Neural cell (in vitro differentiated cells): ENCODE data around the gene SHISA9. TPM values are rescaled to one million over a fixed set of nuclear protein-coding genes. Genes with fewer than 3 reads are reported as not detected.

Source experiments
- H2AFZ ChIP-seq: fragments of 200-600, 300-800 bp; sonication (generic), shearing (Covaris generic); 2 replicates; pipeline ENCODE4 v1.6.0; 2014; ENCODE audit warnings: low read depth, mild to moderate bottlenecking, antibody characterized with exemption, low read length, moderate library complexity
- H3F3A ChIP-seq: fragments of 200-600 bp; shearing (Covaris generic); 2 replicates; pipeline ENCODE4 v1.6.1; 2016; ENCODE audit warnings: mild to moderate bottlenecking, moderate library complexity, mixed read lengths, antibody characterized with exemption, low read length; ENCODE audit not compliant: insufficient read depth, poor library complexity, severe bottlenecking
- H3K27ac ChIP-seq: fragments of 200-600, 300-800 bp; sonication (generic), shearing (Covaris generic); 2 replicates; pipeline ENCODE4 v1.5.1; 2014; ENCODE audit warnings: mild to moderate bottlenecking, low read length, moderate library complexity
- H3K27me3 ChIP-seq: fragments of 300-800, 200-600 bp; sonication (generic), shearing (Covaris generic); 2 replicates; pipeline ENCODE4 v1.6.0; 2014; ENCODE audit warnings: mild to moderate bottlenecking, low read depth, low read length, moderate library complexity; ENCODE audit not compliant: insufficient read depth
- H3K36me3 ChIP-seq: fragments of 300-800, 200-600 bp; sonication (generic), shearing (Covaris generic); 2 replicates; pipeline ENCODE4 v1.5.1; 2014; ENCODE audit warnings: mild to moderate bottlenecking, antibody characterized with exemption, low read length, moderate library complexity; ENCODE audit not compliant: insufficient read depth
- H3K4me2 ChIP-seq: fragments of 300-800, 200-600 bp; sonication (generic), shearing (Covaris generic); 2 replicates; pipeline ENCODE4 v1.6.0; 2014; ENCODE audit warnings: mild to moderate bottlenecking, low read length
- H3K4me3 ChIP-seq: fragments of 300-800, 200-600 bp; sonication (generic), shearing (Covaris generic); 2 replicates; pipeline ENCODE4 v1.5.1; 2014; ENCODE audit warnings: mild to moderate bottlenecking, low read length, moderate library complexity
- H3K79me2 ChIP-seq: fragments of 200-600 bp; shearing (Covaris generic); replicated peaks from 2 replicates; pipeline ENCODE4 v1.6.0; 2014; ENCODE audit warnings: mild to moderate bottlenecking, low read length, moderate library complexity; ENCODE audit not compliant: insufficient read depth
- H3K9ac ChIP-seq: fragments of 300-800, 200-600 bp; sonication (generic), shearing (Covaris generic); 2 replicates; pipeline ENCODE4 v1.6.1; 2016; ENCODE audit warnings: mild to moderate bottlenecking, low read length, mixed read lengths
- H3K9me2 ChIP-seq: fragments of 200-600 bp; shearing (Covaris generic); 2 replicates; pipeline ENCODE4 v1.6.1; 2016; ENCODE audit warnings: mild to moderate bottlenecking, low read length, mixed read lengths; ENCODE audit not compliant: insufficient read depth
- H3K9me3 ChIP-seq: fragments of 200-600, 300-800 bp; sonication (generic), shearing (Covaris generic); 2 replicates; pipeline ENCODE4 v1.6.1; 2016; ENCODE audit warnings: mild to moderate bottlenecking, mixed run types, low read length, moderate library complexity, mixed read lengths
- H4K20me1 ChIP-seq: fragments of 200-600 bp; shearing (Covaris generic); 2 replicates; pipeline ENCODE4 v1.6.1; 2016; ENCODE audit warnings: mild to moderate bottlenecking, mixed run types; ENCODE audit not compliant: insufficient read depth
- EP300 ChIP-seq: fragments of 450-650 bp; conservative IDR thresholded peaks from 2 replicates; pipeline ENCODE4 v1.6.1; 2014; ENCODE audit warnings: antibody characterized with exemption, mild to moderate bottlenecking, moderate library complexity; ENCODE audit not compliant: poor library complexity, severe bottlenecking
- EZH2 ChIP-seq: fragments of 200-600, 300-800 bp; shearing (Covaris generic), sonication (generic); IDR thresholded peaks from 2 replicates; pipeline ENCODE4 v1.6.1; 2014; ENCODE audit warnings: antibody characterized with exemption, low read length, borderline replicate concordance, mild to moderate bottlenecking; ENCODE audit not compliant: insufficient read depth, poor library complexity, severe bottlenecking
- MXI1 ChIP-seq: fragments of 450-650 bp; conservative IDR thresholded peaks from 2 replicates; pipeline ENCODE4 v1.6.1; 2014; ENCODE audit warnings: antibody characterized with exemption, mild to moderate bottlenecking; ENCODE audit not compliant: poor library complexity, severe bottlenecking
- POLR2AphosphoS5 ChIP-seq: IDR thresholded peaks from 2 replicates; pipeline ENCODE4 v1.6.1; 2012
- RAD21 ChIP-seq: fragments of 450-650 bp; conservative IDR thresholded peaks from 2 replicates; pipeline ENCODE4 v1.6.1; 2014; ENCODE audit warnings: antibody characterized with exemption, mild to moderate bottlenecking, moderate library complexity
- SMC3 ChIP-seq: fragments of 450-650 bp; conservative IDR thresholded peaks from 2 replicates; pipeline ENCODE4 v1.6.1; 2014; ENCODE audit warnings: antibody characterized with exemption, mild to moderate bottlenecking, moderate library complexity; ENCODE audit not compliant: poor library complexity
- TAF1 ChIP-seq: IDR thresholded peaks from 2 replicates; pipeline ENCODE4 v1.6.1; 2012; ENCODE audit warnings: low read depth
- polyA plus RNA-seq: library from polyadenylated mRNA; depleted of rRNA; stranded (reverse); fragments of >200 nt; gene quantifications from 2 replicates; pipeline ENCODE4 v1.2.3, GENCODE V29; 2014
- TF ChIP-seq, protein P1 (sequence below): IDR thresholded peaks from 2 replicates; pipeline ENCODE4 v1.6.1; 2012; ENCODE audit warnings: borderline replicate concordance
- TF ChIP-seq, protein P2 (sequence below): fragments of 450-650 bp; IDR thresholded peaks from 2 replicates; pipeline ENCODE4 v1.5.1; 2014; ENCODE audit warnings: antibody characterized with exemption, mild to moderate bottlenecking, moderate library complexity; ENCODE audit not compliant: poor library complexity, severe bottlenecking

The SHISA9 gene
- polyA plus RNA-seq, 1 donor from 2014 or later, result 2.0 TPM

DNA sequence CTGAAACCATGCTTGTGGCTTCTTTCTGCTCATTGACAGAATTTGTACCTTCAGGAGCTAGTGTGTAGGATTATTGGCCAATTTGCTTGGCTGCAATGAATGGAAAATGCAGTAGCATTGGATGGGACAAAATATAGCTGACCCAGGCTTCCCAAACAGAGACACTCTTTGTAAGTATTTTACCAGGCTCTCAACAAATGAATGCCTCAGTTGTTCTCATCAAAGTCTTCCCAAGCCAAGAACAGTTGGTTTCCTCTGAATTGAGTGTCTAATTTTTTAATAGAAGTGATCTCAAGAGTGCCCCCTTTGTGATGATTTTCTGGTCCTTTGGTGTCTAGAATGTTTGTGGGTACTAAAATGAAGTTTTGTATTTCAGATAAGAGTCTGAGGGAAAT lies 140.9 kb downstream of the SHISA9 start:
- TF ChIP-seq SMC3, result no peak
- TF ChIP-seq RAD21, result no peak
- TF ChIP-seq, protein P1, sequence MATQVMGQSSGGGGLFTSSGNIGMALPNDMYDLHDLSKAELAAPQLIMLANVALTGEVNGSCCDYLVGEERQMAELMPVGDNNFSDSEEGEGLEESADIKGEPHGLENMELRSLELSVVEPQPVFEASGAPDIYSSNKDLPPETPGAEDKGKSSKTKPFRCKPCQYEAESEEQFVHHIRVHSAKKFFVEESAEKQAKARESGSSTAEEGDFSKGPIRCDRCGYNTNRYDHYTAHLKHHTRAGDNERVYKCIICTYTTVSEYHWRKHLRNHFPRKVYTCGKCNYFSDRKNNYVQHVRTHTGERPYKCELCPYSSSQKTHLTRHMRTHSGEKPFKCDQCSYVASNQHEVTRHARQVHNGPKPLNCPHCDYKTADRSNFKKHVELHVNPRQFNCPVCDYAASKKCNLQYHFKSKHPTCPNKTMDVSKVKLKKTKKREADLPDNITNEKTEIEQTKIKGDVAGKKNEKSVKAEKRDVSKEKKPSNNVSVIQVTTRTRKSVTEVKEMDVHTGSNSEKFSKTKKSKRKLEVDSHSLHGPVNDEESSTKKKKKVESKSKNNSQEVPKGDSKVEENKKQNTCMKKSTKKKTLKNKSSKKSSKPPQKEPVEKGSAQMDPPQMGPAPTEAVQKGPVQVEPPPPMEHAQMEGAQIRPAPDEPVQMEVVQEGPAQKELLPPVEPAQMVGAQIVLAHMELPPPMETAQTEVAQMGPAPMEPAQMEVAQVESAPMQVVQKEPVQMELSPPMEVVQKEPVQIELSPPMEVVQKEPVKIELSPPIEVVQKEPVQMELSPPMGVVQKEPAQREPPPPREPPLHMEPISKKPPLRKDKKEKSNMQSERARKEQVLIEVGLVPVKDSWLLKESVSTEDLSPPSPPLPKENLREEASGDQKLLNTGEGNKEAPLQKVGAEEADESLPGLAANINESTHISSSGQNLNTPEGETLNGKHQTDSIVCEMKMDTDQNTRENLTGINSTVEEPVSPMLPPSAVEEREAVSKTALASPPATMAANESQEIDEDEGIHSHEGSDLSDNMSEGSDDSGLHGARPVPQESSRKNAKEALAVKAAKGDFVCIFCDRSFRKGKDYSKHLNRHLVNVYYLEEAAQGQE, result no peak
- no peak for TF ChIP-seq TAF1
- TF ChIP-seq EP300, result no peak
- TF ChIP-seq MXI1, result no peak
- TF ChIP-seq, protein P2, sequence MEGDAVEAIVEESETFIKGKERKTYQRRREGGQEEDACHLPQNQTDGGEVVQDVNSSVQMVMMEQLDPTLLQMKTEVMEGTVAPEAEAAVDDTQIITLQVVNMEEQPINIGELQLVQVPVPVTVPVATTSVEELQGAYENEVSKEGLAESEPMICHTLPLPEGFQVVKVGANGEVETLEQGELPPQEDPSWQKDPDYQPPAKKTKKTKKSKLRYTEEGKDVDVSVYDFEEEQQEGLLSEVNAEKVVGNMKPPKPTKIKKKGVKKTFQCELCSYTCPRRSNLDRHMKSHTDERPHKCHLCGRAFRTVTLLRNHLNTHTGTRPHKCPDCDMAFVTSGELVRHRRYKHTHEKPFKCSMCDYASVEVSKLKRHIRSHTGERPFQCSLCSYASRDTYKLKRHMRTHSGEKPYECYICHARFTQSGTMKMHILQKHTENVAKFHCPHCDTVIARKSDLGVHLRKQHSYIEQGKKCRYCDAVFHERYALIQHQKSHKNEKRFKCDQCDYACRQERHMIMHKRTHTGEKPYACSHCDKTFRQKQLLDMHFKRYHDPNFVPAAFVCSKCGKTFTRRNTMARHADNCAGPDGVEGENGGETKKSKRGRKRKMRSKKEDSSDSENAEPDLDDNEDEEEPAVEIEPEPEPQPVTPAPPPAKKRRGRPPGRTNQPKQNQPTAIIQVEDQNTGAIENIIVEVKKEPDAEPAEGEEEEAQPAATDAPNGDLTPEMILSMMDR, result no peak
- no peak for TF ChIP-seq POLR2AphosphoS5
- no peak for TF ChIP-seq EZH2
- Histone ChIP-seq H3K27me3 (no peaks in the 10 kb centered on the region), H4K20me1 (no peaks in the 10 kb centered on the region), H3K27ac (no peak overlapping the region), H3K79me2 (no peaks in the 10 kb centered on the region), H3K4me3 (no peak overlapping the region), H3F3A (no peaks in the 10 kb centered on the region), H3K4me2 (no peak overlapping the region), H3K9ac (no peak overlapping the region), H3K36me3 (no peaks in the 10 kb centered on the region), H3K9me2 (no peaks in the 10 kb centered on the region), H2AFZ (no peak overlapping the region), H3K9me3 (no peaks in the 10 kb centered on the region)

DNA sequence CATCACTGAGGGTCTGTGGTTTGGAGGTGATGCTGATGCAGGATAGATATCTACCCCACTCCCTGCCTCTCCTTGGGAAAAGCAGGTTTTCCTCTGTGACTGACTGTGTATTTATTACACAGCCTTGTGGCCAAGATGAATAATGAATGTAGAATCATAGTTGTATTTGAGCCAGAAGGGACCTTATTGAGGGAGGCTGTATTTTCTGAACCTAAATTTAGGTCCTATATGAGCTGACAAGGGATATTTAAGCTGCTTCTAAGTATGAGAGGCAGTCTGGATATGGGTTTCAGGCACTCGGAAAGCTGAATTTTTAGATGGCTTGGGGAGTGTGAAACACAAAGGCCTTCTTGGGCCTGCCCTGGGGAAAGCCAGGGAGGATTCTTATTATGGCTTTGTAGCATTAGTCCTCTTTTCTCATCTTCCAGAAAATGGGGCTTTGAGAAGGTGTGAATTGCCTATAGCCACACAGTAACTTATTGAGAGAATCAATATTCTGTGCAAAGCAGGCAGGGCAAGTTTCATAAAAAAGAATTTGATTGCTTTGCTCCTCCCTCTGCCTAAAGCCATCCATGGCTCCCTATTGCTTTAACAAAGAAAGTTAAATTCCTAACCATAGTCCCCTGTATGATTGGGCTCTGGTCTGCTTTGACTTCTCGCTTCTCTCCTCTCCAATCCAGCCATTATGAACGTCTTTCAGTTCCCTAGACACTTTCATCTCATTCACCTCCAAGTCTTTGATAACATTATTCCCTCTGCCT lies 144.8 kb downstream of the SHISA9 start:
- Histone ChIP-seq H3K27me3 (no peaks in the 10 kb centered on the region), H3K36me3 (no peaks in the 10 kb centered on the region), H3K79me2 (no peaks in the 10 kb centered on the region), H3K9me2 (no peaks in the 10 kb centered on the region), H4K20me1 (no peaks in the 10 kb centered on the region), H3F3A (no peaks in the 10 kb centered on the region), H3K9me3 (no peaks in the 10 kb centered on the region), H3K9ac (no peak overlapping the region), H3K4me3 (no peak overlapping the region), H2AFZ (no peak overlapping the region), H3K27ac (no peak overlapping the region), H3K4me2 (no peak overlapping the region)
- TF ChIP-seq EZH2 (no peak), EP300 (no peak), MXI1 (no peak), RAD21 (no peak), SMC3 (no peak), POLR2AphosphoS5 (no peak), TAF1 (no peak)
- TF ChIP-seq, protein P2, result no peak
- TF ChIP-seq, protein P1, result no peak
